GM19239 (cell line): ENCODE measurements around the gene PLP2.
"Not testable (repeated sequence)": the region's sequence is repeated elsewhere in the genome, so short reads cannot be mapped to it uniquely, and the experiment has no call there.

ENCODE experiments used
- DNase-seq: peaks from one replicate; pipeline ENCODE4 v3.0.0; 2011; ENCODE audit warnings: low spot score; ENCODE audit not compliant: insufficient read length
- FAIRE-seq: peaks from 2 replicates; lab custom pipeline; 2011; peaks lifted over from hg19 to GRCh38; lab: Jason Lieb, UNC

Gene PLP2, protein sequence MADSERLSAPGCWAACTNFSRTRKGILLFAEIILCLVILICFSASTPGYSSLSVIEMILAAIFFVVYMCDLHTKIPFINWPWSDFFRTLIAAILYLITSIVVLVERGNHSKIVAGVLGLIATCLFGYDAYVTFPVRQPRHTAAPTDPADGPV

DNA sequence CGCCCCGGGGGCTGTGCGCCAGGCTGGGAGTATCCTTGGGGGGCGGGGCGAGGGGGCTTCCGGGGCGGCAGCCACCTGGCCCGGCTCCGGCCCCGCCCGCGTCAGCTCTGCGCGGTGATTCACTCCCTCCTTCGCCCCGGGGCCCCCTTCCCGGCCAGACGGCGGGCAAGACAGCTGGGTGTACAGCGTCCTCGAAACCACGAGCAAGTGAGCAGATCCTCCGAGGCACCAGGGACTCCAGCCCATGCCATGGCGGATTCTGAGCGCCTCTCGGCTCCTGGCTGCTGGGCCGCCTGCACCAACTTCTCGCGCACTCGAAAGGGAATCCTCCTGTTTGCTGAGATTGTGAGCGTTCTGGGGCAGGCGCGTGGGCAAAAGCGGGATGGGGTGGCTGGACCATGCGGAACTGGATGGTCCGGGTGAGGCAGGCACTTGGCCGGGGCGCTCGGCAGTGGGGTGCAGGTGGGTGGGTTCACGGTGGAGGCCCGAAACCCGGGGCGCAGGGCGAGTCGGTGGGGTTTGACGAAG is at the start of gene PLP2:
Gene PLP2, plus strand, starts transcription at position 147 of the 528 bp plus-strand sequence. Its CDS starts 103 bp downstream, at position 250.
- DNase-seq (no peak), FAIRE-seq (peak; percentile 92)

DNA sequence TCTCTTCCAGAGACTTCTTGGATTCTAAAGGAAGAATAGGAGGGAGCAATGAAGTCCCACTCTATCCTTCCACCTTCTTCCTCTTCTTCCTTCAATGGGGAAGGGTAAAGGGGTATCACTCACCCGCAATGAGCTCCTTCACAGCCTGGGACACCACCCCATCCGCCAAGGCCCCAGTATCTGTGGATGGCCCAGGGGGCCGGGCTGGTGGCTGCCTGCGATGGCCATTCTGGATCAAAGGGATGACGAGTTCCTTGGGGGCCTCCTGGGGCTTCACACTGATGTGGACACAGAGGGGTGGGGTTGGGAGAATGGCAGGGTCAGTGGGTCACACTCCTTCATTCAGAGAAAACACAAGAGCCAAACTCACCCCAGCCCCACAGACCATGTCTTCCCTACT is 49.2 kb upstream of the PLP2 start:
- FAIRE-seq: no peak

DNA sequence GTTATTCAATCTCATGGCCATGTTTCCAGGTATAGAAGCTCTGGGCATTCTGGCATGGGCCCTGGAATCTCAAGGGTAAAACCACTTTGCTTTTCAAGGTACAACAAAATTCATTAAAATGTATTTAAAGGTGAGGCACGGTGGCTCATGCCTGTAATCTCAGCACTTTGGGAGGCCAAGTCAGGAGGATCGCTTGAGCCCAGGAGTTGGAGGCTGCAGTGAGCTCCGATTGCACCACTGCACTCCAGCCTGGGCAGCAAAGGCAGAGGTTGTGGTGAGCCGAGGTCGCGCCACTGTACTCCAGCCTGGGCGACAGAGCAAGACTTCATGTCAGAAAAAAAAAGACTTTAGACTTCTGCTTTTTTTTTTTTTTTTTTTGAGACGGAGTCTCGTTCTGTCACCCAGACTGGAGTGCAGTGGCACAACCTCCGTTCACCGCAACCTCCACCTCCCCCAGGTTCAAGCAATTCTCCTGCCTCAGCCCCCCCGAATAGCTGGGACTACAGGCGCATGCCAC is 43.9 kb upstream of the PLP2 start:
- not testable (repeated sequence) for DNase-seq, FAIRE-seq

More for the DNA sequence above, 49.2 kb upstream of the PLP2 start:
- DNase-seq: no peak

DNA sequence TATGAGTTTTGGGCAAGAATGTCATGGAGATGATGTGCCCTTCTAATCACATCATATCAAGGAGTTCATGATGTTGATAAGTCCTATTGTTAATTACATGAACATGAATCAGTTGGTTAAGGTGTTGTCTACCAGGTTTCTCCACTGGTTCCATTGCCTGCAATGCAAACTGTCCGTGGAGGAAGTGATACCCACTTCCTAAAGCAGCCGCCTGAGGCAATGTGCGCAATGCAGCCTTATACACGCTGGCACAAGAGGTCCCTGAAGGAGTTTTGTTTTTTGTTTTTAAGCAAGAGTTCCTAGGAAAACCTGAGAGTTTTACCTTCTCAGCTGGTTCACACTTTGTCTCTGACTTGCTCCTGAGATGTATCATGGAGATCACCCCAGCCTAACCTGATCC is 42.3 kb upstream of the PLP2 start:
- FAIRE-seq (no peak), DNase-seq (no peak)

DNA sequence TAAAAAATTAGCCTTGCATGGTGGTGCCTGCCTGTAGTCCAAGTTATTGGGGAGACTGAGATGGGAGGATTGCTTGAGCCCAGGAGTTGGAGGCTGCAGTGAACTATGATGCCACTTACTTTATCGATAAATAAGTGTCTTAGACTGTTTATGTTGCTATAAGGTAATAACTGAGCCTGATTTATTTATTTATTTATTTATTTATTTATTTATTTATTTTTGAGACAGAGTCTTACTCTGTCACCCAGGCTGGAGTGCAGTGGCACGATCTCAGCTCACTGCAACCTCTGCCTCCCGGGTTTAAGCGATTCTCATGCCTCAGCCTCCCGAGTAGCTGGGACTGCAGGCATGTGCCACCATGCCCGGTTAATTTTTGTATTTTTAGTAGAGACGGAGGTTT is 39.4 kb upstream of the PLP2 start:
- DNase-seq, FAIRE-seq: not testable (repeated sequence)

DNA sequence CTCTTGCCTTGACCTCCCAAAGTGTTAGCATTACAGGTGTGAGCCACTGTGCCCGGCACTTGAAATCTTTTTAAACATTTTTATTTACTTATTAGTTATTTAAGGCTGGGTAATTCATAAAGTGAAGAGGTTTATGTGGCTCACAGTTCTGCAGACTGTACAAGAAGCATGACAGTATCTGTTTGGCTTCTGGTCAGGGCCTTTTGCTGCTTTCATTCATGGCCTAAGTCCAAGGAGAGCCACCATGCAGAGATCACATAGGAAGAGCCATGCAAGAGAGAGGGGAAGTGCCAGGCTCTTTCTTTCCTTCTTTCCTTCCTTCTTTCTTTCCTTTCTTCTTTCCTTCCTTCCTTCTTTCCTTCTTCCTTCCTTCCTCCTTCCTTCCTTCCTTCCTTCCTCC is 37.9 kb upstream of the PLP2 start:
- FAIRE-seq: no peak
- DNase-seq: no peak

DNA sequence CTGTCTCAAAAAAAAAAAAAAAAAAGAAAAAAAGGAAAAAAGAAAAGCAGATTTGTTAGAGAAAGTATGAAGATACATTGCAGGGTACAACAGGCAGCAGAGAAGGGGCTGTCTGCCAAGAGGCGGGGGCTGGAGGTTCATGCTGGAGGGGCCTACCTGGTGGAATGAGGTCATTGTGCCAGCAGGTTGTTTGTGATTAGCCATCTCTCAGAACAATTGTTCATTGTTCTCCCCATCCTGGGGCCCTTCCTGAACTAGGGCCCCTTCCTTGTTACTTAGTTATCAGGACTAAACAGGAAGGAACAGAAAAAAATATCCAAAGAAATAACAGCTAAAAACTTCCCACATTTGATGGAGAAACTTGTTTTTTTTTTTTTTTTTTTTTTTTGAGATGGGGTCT is 34.2 kb upstream of the PLP2 start:
- DNase-seq: no peak
- no peak for FAIRE-seq

DNA sequence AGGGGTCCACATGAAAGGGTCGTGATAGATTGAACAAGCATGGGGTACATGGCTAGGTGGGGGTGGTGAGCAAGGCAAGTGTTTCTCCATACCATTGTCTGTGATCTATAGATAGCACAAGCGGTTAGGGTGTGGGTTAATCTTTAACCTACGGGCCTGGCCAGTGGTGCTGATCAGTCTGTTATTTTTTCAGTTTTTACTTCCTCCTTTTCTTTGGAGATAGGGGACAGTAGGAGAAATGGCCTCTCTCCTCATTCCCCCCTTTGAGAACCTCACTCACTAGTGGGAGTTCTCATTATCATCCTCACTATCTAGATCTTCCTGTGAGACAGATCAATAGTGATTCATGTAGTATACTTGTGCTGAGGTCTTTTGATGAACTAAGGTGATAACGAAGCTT is 32.0 kb upstream of the PLP2 start:
- FAIRE-seq: no peak
- no peak for DNase-seq

DNA sequence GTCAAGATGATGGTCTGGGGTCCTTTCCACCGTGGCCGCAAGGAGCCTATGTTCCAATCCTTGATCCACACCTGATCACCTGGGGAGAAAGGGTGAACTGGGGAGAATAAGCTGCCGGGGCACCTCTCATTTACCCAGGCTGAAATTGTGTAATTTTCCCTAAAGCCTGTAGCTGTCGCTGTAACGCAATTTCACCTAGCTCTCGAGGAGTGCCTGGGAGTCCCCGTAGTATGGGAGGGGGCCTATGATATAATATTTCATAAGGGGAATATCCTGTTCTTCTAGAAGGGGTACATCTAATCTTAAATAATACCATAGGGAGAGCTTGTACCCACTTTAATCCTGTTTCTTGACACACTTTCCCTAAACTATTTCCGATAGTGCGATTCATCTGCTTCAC is 29.4 kb upstream of the PLP2 start:
- DNase-seq, FAIRE-seq: not testable (repeated sequence)

DNA sequence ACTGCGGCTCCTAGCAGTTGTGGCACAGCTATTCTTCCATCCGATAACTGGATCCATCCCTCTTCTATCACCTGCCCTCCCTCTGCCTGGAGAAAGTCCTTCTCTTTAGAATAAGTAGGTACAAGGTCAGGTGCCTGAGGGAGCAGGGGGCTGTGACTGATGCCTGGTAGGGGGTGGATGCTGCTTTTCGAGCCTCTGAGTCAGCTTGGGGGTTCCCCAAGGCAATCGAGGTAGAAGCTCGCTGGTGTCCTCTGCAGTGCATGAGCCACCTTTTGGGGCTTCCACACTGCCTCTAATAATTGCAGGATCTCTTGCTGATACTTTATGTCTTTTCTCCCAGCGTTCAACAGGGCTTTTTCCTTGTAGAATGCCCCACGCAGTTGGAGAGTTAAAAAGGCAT is 28.5 kb upstream of the PLP2 start:
- not testable (repeated sequence) for FAIRE-seq, DNase-seq

DNA sequence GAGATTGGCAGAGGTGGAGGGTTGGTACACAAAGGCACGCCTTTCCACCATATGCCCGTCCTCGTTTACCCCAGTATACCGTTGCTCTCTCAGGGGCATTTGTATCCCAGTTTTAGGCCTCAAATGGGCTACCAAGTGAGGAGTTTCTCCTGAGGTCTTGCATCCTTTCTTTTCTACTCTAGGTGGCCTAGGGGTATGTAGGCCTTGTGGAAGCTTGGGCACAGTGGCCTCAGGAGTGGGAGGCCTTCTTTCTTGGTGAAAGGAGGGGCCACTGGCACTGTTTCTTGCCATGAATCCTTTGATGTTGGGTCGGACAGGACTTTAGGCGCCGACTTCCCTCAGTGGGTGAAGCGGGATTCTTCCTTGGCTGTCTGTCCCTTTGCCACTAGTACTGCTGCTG is 24.4 kb upstream of the PLP2 start:
- no peak for FAIRE-seq
- no peak for DNase-seq

DNA sequence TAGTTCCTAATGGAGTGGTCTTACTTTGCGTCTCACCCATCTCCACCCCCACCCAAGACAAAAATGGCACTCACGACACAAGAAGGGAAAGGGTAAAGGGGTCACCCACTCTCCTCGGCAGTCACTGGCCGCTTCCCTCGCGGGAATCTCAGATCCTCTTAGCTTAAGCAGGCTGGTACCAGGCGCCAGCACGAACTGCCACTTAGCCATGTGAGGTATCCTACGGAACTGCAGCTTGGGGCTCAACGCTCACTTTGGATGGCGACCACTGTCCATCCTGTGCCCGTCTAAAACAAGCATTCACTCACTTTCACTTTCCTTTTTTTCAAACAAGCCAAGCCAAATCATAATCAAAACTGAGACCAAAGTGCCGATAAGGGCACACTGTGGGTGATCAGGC is 23.8 kb upstream of the PLP2 start:
- FAIRE-seq: no peak
- DNase-seq: no peak

DNA sequence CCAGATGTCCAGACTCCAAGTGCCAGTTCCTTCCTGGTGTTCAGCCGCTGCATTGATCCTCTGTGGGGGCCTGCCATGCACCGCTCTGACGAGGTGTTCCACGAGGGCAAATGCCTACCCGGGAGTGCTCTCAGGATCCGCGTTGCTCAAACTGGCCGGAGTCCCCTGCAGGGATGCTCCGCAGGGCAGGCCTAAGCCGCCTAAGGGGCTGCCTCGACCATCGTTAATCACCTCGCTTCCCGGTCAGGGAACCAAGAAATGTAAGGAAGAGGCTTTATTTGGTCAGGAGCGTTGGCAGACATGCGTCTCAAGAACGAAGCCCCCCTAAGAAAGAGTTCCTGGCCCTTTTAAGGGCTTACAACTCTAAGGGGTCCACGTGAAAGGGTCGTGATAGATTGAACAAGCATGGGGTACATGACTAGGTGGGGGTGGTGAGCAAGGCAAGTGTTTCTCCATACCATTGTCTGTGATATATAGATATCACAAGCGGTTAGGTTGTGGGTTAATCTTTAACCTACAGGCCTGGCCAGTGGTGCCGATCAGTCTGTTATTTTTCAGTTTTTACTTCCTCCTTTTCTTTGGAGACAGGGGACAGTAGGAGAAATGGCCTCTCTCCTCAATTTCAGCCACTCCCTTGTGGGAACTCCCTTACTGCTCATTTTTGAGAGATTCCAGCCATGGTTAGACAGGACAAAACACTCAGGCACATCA is 23.2 kb upstream of the PLP2 start:
- DNase-seq: not testable (repeated sequence)

DNA sequence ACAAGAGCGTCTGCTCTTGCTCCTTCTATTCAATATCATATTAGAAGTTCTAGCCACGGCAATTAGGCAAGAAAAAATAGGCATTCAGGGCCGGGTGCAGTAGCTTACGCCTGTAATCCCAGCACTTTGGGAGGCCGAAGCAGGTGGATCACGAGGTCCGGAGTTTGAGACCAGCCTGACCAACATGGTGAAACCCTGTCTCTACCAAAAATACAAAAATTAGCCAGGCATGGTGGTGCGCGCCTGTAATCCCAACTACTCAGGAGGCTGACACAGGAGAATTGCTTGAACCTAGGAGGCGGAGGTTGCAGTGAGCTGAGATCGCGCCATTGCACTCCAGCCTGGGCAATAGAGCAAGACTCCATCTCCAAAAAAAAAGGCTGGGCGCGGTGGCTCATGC is 22.4 kb upstream of the PLP2 start:
- not testable (repeated sequence) for FAIRE-seq, DNase-seq

More for the DNA sequence above, 23.2 kb upstream of the PLP2 start:
- peak; percentile 97 for FAIRE-seq

DNA sequence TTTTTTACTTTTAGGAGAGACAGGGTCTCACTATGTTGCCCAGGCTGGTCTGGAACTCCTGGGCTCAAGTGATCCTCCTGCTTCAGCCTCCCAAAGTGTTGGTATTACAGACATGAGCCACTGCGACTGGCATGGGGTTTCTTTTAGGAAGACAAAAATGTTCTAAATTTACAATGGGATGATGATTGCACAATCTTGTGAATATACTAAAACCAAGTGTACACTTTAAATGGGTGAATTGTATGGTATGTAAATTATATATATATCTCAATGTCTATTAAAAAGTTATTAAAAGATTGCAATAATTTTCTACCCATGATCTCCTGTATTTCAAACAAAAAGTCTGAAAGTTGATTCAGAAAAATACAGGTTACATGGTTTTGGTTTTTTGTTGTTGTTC is 18.2 kb upstream of the PLP2 start:
- no peak for FAIRE-seq
- DNase-seq: no peak

DNA sequence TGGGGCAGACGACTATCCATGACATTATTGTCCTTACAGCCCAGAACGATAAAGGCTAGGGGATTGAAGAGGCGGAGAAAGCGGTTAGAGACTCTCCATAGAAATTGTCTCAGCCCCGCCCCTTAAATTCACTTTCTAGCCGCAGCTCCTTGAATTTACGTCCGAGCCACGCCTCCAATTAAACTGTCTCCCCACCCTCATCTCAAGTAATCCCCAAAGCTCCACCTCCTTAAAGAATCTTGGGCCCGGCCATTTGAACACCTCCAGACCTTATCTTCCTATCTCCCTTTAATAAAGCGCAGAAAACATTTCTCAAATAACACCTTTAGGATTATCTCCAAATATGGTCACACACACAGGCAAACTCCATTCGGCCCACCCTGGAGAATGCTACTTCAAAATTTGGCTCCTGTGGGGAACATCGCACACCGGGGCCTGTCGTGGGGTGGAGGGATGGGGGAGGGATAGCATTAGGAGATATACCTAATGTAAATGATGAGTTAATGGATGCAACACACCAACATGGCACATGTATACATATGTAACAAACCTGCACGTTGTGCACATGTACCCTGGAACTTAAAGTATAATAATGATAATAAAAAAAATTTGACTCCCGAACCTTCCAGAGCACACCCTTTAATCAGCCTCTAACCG is 16.3 kb upstream of the PLP2 start:
- FAIRE-seq (peak; percentile 63), DNase-seq (no peak)

DNA sequence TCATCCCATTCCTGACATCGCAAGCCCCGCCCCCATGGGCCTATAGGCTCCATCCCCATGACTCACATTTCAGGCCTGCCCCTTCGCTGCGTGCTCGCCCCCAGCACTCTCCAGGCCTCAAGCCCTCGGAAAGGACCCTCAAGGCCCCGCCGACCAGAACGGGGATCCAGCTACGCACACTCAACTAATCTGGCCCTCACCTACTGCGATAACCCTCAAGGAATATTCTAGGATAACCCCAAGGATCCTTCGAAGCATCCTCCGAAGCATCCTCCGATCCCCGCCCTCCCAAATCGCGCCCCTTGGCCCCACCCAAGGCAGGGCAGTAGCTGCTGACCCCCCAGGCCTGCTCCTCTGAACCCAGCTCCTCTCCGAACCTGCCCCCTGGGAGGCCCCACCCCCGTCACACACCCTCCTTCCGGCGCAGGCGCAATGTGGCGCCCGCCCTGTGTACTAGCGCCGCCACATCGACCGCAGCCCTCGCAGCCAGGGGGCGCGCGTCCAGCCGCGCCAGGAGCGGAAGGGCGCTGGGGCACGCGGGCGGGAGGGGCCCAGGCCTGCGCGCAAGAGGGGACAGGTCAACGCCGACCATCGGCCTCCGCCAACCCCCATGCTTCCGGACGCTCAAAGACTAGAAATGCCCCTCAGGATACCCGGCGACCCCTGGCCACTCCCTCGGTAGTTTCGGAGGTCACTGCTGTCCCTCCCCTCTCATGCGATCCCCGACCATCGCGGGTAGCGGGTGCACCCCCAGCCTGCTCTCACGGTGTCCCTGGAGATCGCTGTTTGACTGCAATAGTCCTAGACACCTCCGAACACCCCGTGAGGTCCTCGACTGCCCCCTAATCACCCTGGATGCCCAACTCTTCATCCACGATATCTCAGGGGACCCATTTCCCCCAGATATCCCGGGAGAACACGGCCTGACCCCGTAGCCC is 15.5 kb upstream of the PLP2 start:
- DNase-seq (no peak), FAIRE-seq (peak; percentile 39)

DNA sequence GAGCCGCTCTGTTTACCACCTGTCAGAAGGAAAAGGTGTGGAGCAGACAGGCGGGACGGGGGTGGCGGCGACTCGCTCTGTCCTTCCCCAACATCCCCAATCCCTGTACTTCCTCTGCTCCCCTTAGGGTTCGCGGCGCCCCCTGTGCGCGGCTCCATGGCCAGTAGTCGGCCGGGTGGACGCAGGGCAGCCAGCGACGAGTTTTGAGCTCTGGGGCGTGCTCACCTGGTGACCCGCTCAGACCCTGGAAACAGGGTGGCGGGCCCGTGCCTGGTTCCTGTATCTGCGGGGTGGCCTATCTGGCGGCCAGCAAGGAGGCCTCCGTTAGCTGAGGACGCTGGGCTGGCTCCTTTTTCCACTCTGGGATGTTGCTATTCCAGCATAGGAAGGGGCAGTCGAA is 14.5 kb upstream of the PLP2 start:
- DNase-seq: no peak
- no peak for FAIRE-seq

DNA sequence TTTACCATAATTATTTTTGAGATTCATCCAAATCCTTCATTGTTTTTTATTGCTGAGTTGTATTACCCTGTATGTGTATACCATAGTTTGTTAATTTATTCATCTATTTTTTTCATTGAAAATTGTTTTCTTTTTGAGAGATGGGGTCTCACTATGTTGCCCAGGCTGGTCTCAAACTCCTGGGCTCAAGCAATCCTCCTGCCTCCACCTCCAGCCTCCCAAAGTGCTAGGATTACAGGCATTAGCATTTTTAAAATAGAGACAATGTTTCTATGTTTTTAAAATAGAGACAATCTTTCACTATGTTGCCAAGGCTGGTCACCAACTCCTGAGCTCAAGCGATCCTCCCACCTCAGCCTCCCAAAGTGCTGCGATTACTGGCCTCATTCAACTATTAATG is 10.8 kb upstream of the PLP2 start:
- no peak for FAIRE-seq
- no peak for DNase-seq

DNA sequence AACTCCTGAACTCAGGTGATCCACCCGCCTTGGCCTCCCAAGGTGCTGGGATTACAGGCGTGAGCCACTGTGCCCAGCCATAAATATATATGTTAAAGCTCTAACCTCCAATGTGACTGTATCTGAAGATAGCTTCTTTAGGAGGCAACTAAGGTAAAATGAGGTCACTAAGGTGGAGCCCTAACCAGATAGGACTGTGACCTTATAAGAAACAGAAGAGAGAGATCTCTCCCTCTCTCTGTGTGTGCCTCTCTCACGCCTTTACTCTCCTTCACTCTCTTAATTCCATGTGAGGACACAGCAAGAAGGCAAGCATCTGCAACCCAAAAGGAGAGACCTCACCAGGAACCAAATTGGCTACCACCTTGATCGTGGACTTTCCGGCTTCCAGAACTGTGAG is 10.1 kb upstream of the PLP2 start:
- FAIRE-seq (no peak), DNase-seq (no peak)
